Central memory CD4-positive, alpha-beta T cell (primary cell): ENCODE data around the gene TTLL12.

Experiments
- DNase-seq: peaks from one replicate; pipeline ENCODE4 v3.0.0; 2022

TTLL12 gene

GRCh38 chr22:43118953-43119458 lies 67.9 kb downstream of the TTLL12 start:
- DNase-seq = no peak

GRCh38 chr22:43118024-43118849 lies 68.7 kb downstream of the TTLL12 start:
- DNase-seq = no peak

- no peak for DNase-seq
These were observed 70.0 kb downstream of the TTLL12 start for GRCh38 chr22:43116932-43117331.
